GM12878 (cell line): Measurements from ENCODE around the gene UBR3. TPM values are rescaled to one million over a fixed set of nuclear protein-coding genes. Genes with fewer than 3 reads are reported as not detected.
"Not testable (repeated sequence)": the region's sequence is repeated elsewhere in the genome, so short reads cannot be mapped to it uniquely, and the experiment has no call there.

ENCODE experiments used
- ATAC-seq: fragments of 200-7000 bp; cut with Tn5 transposase; 3 replicates; pipeline ENCODE4 v1.9.1; 2020; ENCODE audit warnings: mild to moderate bottlenecking, moderate library complexity
- BruUV-seq: library from RNA; stranded (reverse); fragments of 400-500 nt; replicated peaks from 2 replicates; lab custom pipeline; 2021; lab: Mats Ljungman, UMichigan
- CTCF ChIA-PET: fragments of 300-600 bp; sonication (Branson Sonifier 250); formaldehyde crosslinking; extraction: SDS; loops from one replicate; lab custom pipeline; 2021; ENCODE audit warnings: inconsistent platforms; lab: Yijun Ruan, JAX
- POLR2A ChIA-PET: fragments of 350-600 bp; formaldehyde crosslinking; extraction: SDS; loops from one replicate; lab custom pipeline; 2021; ENCODE audit warnings: inconsistent platforms; lab: Charles Lee
- RAD21 ChIA-PET: fragments of 300-600 bp; sonication (Branson Sonifier 250); formaldehyde crosslinking; loops from one replicate; lab custom pipeline; 2023; ENCODE audit warnings: antibody characterized with exemption; ENCODE audit not compliant: unreplicated experiment; lab: Charles Lee
- SMC1A ChIA-PET: fragments of 300-600 bp; sonication (Branson Sonifier 250); formaldehyde crosslinking; loops from one replicate; lab custom pipeline; 2023; ENCODE audit not compliant: unreplicated experiment, uncharacterized antibody; lab: Charles Lee
- DNase-seq: peaks from one replicate; pipeline ENCODE4 v3.0.0-alpha.2; 2011; ENCODE audit warnings: low read depth, low spot score
- FAIRE-seq: peaks from 3 replicates; lab custom pipeline; 2011; peaks lifted over from hg19 to GRCh38; lab: Jason Lieb, UNC
- H2AFZ ChIP-seq: 2 replicates; pipeline ENCODE4 v1.6.0; 2011; ENCODE audit warnings: low read depth, low read length, control low read depth; ENCODE audit not compliant: control insufficient read depth
- H3K27ac ChIP-seq: 2 replicates; pipeline ENCODE4 v1.5.1; 2011; ENCODE audit warnings: control low read depth; ENCODE audit not compliant: control insufficient read depth, insufficient read depth
- H3K27me3 ChIP-seq, 2 experiments: replicated peaks in 1 of 2; 2 replicates each; pipeline versions ENCODE4 v1.6.0 to v1.6.1; 2011; ENCODE audit warnings: low read length in 1 of 2; ENCODE audit not compliant: control insufficient read depth in 2 of 2, insufficient read depth in 2 of 2
- H3K36me3 ChIP-seq, 2 experiments: 2 replicates each; pipeline ENCODE4 v1.5.1; 2011; ENCODE audit warnings: low read length in 1 of 2; ENCODE audit not compliant: control insufficient read depth in 2 of 2, insufficient read depth in 2 of 2
- H3K4me1 ChIP-seq: 2 replicates; pipeline ENCODE4 v1.6.1; 2011; ENCODE audit warnings: mild to moderate bottlenecking, low read length, moderate library complexity, mixed read lengths; ENCODE audit not compliant: control insufficient read depth, insufficient read depth
- H3K4me2 ChIP-seq: 2 replicates; pipeline ENCODE4 v1.6.0; 2011; ENCODE audit warnings: control low read depth; ENCODE audit not compliant: control insufficient read depth, insufficient read depth
- H3K4me3 ChIP-seq: fragments of 200-600 bp; sonication (generic); 2 replicates; pipeline ENCODE4 v1.5.1; 2016
- H3K79me2 ChIP-seq: 2 replicates; pipeline ENCODE4 v1.6.0; 2011; ENCODE audit warnings: low read length; ENCODE audit not compliant: control insufficient read depth, insufficient read depth
- H3K9ac ChIP-seq: 2 replicates; pipeline ENCODE4 v1.8.0; 2011; ENCODE audit warnings: low read length, control low read depth, mixed read lengths; ENCODE audit not compliant: control insufficient read depth, insufficient read depth
- H3K9me3 ChIP-seq: replicated peaks from 3 replicates; pipeline ENCODE4 v1.5.1; 2011; ENCODE audit warnings: mild to moderate bottlenecking, low read length; ENCODE audit not compliant: control insufficient read depth, insufficient read depth
- H4K20me1 ChIP-seq: 2 replicates; pipeline ENCODE4 v1.6.0; 2011; ENCODE audit not compliant: control insufficient read depth, insufficient read depth
- CHD4 ChIP-seq: fragments of 200-600 bp; sonication (generic); IDR thresholded peaks from 2 replicates; pipeline ENCODE4 v1.6.1; 2016; ENCODE audit warnings: mild to moderate bottlenecking
- SIX5 ChIP-seq: IDR thresholded peaks from 2 replicates; pipeline ENCODE4 v1.6.1; 2011; ENCODE audit warnings: mild to moderate bottlenecking, low read depth, low read length, moderate library complexity; ENCODE audit not compliant: severe bottlenecking
- SMAD1 ChIP-seq: fragments of 450-650 bp; IDR thresholded peaks from 2 replicates; pipeline ENCODE4 v1.6.1; 2018; ENCODE audit warnings: mild to moderate bottlenecking, low read depth; ENCODE audit not compliant: partially characterized antibody
- WGBS: methylation state at CpG from one replicate; pipeline ENCODE4 v1.1.6; 2016; ENCODE audit warnings: low lambda C conversion rate; ENCODE audit not compliant: insufficient replicate concordance, insufficient coverage; ENCODE audit errors: missing lambda C conversion rate; 5-methylcytosine and 5-hydroxymethylcytosine counted together
- in situ Hi-C: fragments of 300-500 bp; cut with MboI; formaldehyde crosslinking; loops from 9 replicates; pipeline ENCODE4 v1.14.3; 2018; ENCODE audit warnings: mixed read lengths
- intact Hi-C: fragments of 100-400 bp; cut with micrococcal nuclease; formaldehyde crosslinking; loops from one replicate; pipeline ENCODE4 v1.14.2; 2022; ENCODE audit not compliant: unreplicated experiment
- polyA plus RNA-seq, 11 experiments: library from polyadenylated mRNA; depleted of rRNA in 4 of 11; unstranded in 6 of 11; stranded (reverse) in 5 of 11; fragments of >200 nt; fragmentation: Nextera tagmentation in 4 of 11; fragmentation: Illumina TruSeq in 1 of 11; extraction: Ambion mirVana in 4 of 11; extraction: Trizol in 1 of 11; gene quantifications; 1 replicate in 1 of 11; 2 replicates in 10 of 11; pipeline versions ENCODE4 v1.2.1 to v1.2.3, GENCODE V29; 2011 to 2016; ENCODE audit warnings: inconsistent platforms in 2 of 11, missing spikeins in 2 of 11, low read depth in 1 of 11
- total RNA-seq, 4 experiments: library from RNA; depleted of rRNA in 3 of 4; stranded (reverse); fragments of >200 nt in 3 of 4; fragmentation: Illumina TruSeq in 1 of 4; extraction: Trizol in 1 of 4; gene quantifications; 2 replicates each; pipeline versions ENCODE4 v1.2.1 to v1.2.3, GENCODE V29; 2013 to 2021

Gene UBR3
- total and polyA plus RNA-seq, 10 of the 15 experiments (the other 5 are each of a cell fraction or from before 2014, with no cell fraction given), result 3.8 to 22.9 (median 11.2) TPM

GRCh38 chr2:169853041-169853668, 25.9 kb downstream of the UBR3 start (continued):
- no peak for TF ChIP-seq CHD4
- no peak for TF ChIP-seq SIX5
- TF ChIP-seq SMAD1, result no peak

DNA sequence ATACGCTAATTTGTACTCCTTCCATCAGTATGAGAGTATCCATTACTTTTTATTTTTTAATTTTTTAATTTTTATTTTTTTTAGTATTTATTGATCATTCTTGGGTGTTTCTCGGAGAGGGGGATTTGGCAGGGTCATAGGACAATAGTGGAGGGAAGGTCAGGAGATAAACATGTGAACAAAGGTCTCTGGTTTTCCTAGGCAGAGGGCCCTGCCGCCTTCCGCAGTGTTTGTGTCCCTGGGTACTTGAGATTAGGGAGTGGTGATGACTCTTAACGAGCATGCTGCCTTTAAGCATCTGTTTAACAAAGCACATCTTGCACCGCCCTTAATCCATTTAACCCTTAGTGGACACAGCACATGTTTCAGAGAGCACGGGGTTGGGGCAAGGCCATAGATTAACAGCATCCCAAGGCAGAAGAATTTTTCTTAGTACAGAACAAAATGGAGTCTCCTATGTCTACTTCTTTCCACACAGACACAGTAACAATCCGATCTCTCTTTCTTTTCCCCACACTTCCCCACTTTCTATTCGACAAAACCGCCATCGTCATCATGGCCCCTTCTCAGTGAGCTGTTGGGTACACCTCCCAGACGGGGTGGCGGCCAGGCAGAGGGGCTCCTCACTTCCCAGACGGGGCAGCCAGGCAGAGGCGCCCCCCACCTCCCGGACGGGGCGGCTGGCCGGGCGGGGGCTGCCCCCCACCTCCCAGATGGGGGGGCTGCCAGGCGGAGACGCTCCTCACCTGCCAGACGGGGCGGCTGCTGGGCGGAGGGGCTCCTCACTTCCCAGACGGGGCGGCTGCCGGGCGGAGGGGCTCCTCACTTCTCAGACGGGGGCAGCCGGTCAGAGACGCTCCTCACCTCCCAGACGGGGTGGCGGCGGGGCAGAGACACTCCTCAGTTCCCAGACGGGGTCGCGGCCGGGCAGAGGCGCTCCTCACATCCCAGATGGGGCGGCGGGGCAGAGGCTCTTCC, 28.3 kb downstream of the UBR3 start:
- SMC1A ChIA-PET, CTCF ChIA-PET, H3K4me3 ChIP-seq, FAIRE-seq, H3K9me3 ChIP-seq, H3K4me2 ChIP-seq, H3K4me1 ChIP-seq, RAD21 ChIA-PET, BruUV-seq, H4K20me1 ChIP-seq, H3K36me3 ChIP-seq, intact Hi-C loops, POLR2A ChIA-PET, H3K9ac ChIP-seq, DNase-seq, H3K27me3 ChIP-seq, ATAC-seq, H3K27ac ChIP-seq, H3K79me2 ChIP-seq, in situ Hi-C loops, H2AFZ ChIP-seq: not testable (repeated sequence)
- 98% methylated on average over 20 of the region's 42 CpGs for WGBS
